Measurements from ENCODE around the gene TMC6. TPM values are rescaled to one million over a fixed set of nuclear protein-coding genes. Genes with fewer than 3 reads are reported as not detected.

The TMC6 gene
- total and polyA plus RNA-seq, 4 experiments from 2014 or later = 258 to 702 (median 498) TPM

DNA sequence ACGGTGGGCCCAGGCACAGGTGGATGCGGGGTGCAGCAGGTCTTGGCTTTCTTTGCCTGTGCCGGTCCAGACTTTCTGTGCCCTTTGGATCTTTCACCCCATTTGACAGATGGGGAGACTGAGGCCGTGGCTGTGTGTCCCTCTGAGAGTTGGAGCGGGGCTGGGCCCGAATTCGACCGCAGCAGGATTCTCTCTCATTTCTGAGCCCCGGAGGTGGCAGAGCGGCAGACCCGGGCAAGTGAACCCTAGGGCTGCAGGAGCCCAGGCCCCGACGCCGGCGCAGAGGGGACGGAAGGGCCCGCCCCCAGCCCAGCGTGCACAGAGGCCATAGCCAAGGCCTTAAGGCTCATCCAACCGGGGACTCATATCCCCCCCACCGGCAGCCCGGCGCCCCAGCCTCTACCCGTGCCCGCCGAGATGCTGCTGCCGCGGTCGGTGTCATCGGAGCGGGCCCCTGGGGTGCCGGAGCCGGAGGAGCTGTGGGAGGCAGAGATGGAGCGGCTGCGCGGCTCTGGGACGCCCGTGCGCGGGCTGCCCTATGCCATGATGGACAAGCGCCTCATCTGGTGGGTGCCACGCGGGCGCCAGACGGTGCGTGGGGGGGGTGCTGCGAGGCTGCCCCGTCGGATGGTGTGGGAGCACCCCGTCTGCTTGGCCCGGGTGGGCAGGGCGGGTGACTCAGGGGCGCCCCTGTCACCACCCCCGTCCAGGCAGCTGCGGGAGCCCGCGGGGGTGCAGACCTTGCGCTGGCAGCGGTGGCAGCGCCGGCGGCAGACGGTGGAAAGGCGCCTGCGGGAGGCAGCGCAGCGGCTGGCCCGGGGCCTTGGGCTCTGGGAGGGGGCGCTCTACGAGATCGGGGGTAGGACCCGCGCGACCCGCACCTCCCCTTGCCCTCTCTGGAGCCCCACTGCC is 2.9 kb upstream of the TMC6 start:
- H3K4me3 Mint-ChIP-seq = peak overlapping the region; percentile 87 to 100 (median 99)
- peaks cover 43 to 62% of the 10 kb centered on the region in 2 donors for H3K36me3 Mint-ChIP-seq
- Histone ChIP-seq H3K4me1 (ENCODE audit: insufficient read depth, low read length) (peaks cover 63% of the 10 kb centered on the region), H3K9me3 (ENCODE audit: control insufficient read depth in 1 of 2, low read length in 2 of 2) (no peaks in the 10 kb centered on the region), H3K36me3 (ENCODE audit: insufficient read depth, low read length) (peaks cover 34% of the 10 kb centered on the region), H3K27me3 (ENCODE audit: insufficient read depth, low read length) (no peaks in the 10 kb centered on the region), H3K27ac (ENCODE audit: low read depth, low read length) (peak overlapping the region; percentile 81), H3K4me3 (ENCODE audit: low read length in 2 of 2) (peak overlapping the region; percentile 97 to 99)
- H3K4me1 Mint-ChIP-seq = peaks cover 28 to 80% (median 43%) of the 10 kb centered on the region in 4 donors
- intact Hi-C loops (cut with micrococcal nuclease) = loop anchor here (2.0 to 5.0 kb wide), 2 partner anchors 37 to 121 kb away; partner anchors contain the start of gene SYNGR2
- peaks cover 0 to 14% (median 0%) of the 10 kb centered on the region in 8 donors for H3K9me3 Mint-ChIP-seq
- peak overlapping the region; percentile 95 to 99 (median 98) for H3K27ac Mint-ChIP-seq
- ChIA-PET POLR2A (ENCODE audit: partially characterized antibody) (interaction anchor here (0.7 to 26.7 kb wide), 20 partner anchors 5 to 1394 kb away, joined by 3 to 1172 read pairs (median 6); partner anchors contain the start of genes C17orf99, SRSF2, TMC6 and TMC8), CTCF (ENCODE audit: partially characterized antibody) (interaction anchor here (0.6 to 1.2 kb wide), 2 partner anchors 10 to 12 kb away, joined by 3 to 6 read pairs; no protein-coding TSS in a partner anchor)
- no peaks in the 10 kb centered on the region for H3K27me3 Mint-ChIP-seq
- peak in 4 of 5 donors; percentile 46 to 62 (median 46) for DNase-seq

DNA sequence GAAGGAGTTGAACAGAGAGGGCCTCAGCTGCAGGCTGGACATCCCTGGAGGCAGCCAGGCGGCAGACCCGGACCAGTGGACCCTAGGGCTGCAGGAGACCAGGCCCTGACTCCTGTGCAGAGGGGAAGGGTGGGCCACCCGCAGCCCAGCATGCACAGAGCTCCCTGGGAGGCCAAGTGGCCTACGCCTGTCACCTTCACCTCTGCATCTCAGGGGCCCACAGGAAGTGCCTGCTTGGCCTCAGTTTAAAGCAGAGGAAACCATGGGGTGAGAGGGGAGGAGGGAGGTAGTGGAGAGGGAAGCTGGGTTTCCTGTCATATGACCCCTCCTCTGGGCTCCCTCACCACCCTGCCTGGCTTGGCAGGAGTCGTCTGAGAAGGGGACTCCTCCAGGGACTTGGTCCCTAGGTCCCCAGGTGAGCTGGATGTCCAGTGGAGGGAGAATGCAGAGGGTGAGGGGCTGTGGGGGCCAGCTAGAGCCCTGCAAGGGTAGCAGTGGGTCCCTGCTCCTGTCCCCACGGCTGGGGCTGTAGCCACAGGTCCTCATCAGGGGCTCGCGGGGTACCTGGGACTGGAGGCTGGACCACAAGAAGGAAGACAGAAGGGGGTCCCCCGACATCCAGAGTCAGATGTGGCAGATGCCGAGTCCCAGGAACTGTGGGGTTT is 2.0 kb upstream of the TMC6 start, which contains the start of gene TMC8:
Gene TMC8, plus strand, starts transcription at position 335 of the 665 bp plus-strand sequence. CDS start 818 bp downstream, outside the sequence.
- Mint-ChIP-seq H3K4me1 (peaks cover 24 to 79% (median 40%) of the 10 kb centered on the region in 4 donors), H3K27ac (peak within 1 kb of the TSS; percentile 95 to 99 (median 98)), H3K9me3 (peaks cover 0 to 14% (median 0%) of the 10 kb centered on the region in 8 donors), H3K36me3 (peaks cover 36 to 56% of the 10 kb centered on the region in 2 donors), H3K4me3 (peak within 1 kb of the TSS; percentile 87 to 100 (median 99)), H3K27me3 (no peaks in the 10 kb centered on the region)
- Histone ChIP-seq H3K36me3 (ENCODE audit: insufficient read depth, low read length) (peaks cover 34% of the 10 kb centered on the region), H3K27ac (ENCODE audit: low read depth, low read length) (peak within 1 kb of the TSS; percentile 81), H3K9me3 (ENCODE audit: control insufficient read depth in 1 of 2, low read length in 2 of 2) (no peaks in the 10 kb centered on the region), H3K4me1 (ENCODE audit: insufficient read depth, low read length) (peaks cover 64% of the 10 kb centered on the region), H3K4me3 (ENCODE audit: low read length in 2 of 2) (peak within 1 kb of the TSS; percentile 97 to 99), H3K27me3 (ENCODE audit: insufficient read depth, low read length) (no peaks in the 10 kb centered on the region)
- POLR2A ChIA-PET (ENCODE audit: partially characterized antibody) = interaction anchor here (0.5 to 26.7 kb wide), 29 partner anchors 6 to 1395 kb away, joined by 3 to 1172 read pairs (median 5); partner anchors contain the start of genes C17orf99, SRSF2, TMC6 and TMC8
- peak; percentile 89 to 96 (median 90) for DNase-seq
- CTCF ChIA-PET (ENCODE audit: partially characterized antibody) = interaction anchor here (0.6 to 5.2 kb wide), 7 partner anchors 9 to 1044 kb away, joined by 3 to 30 read pairs (median 3); no protein-coding TSS in a partner anchor
- intact Hi-C loops (cut with micrococcal nuclease) = loop anchor here (1.0 to 5.0 kb wide), 3 partner anchors 10 to 122 kb away; partner anchors contain the start of gene SYNGR2

DNA sequence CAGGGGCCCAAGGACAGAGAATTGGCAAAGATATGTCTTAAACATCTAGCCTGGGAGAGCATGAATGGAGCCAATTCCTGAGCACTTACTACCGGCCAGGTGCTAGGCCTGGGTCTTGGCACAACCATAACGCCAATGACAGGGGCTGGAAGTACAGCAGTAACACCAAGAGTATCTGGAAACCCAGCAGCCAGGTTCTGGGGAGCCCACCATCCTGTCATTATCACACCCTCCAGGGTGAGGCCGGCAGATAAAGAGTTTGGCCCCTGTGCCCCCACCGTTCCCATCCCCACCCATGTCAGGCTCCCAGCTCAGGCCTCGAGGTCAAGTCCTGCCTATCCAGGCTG is 1.5 kb upstream of the TMC6 start:
- H3K36me3 ChIP-seq (ENCODE audit: insufficient read depth, low read length) = peaks cover 34% of the 10 kb centered on the region

DNA sequence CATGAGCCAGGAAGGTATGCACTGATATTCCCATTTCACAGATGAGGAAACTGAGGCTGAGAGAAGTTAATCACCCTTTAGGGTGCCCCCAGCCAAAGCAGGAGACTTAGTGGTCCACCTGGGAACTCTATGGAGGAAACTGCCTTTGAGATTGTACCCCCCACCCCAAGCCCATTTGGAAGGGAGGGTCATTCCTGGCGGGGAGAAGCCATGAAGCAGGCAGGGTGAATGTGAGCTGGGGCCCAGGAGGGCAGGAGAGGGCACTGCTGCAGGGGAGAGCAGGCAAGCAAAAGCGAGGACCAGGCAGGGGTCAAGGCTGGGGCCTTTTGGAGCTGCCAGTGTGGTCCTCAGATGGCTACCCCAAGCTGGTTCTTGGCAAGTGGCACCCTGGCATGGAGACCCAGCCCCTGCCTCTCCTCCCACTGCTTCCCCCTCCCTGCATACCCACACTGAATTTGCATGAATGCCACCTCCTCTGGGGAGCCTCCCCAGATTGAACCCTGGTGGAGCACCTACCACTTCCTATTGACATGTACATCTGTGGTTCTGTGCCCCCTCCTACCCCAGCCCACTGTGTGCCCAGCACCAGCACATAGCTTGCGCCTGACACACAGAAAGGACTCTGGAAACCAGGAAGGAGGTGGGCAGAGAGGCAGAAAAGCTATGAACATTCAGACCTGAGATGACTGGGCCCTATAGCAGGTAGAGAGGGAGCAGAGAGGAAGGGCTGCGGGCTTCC is 965 bp upstream of the TMC6 start:
- intact Hi-C loops (cut with micrococcal nuclease) = loop anchor here (1.0 to 5.0 kb wide), 5 partner anchors 8 to 677 kb away; partner anchors contain the start of gene SYNGR2
- Mint-ChIP-seq H3K27ac (peak overlapping the region; percentile 95 to 99 (median 98)), H3K4me1 (peaks cover 21 to 78% (median 36%) of the 10 kb centered on the region in 4 donors), H3K9me3 (peaks cover 0 to 14% (median 0%) of the 10 kb centered on the region in 8 donors), H3K36me3 (peaks cover 29 to 51% of the 10 kb centered on the region in 2 donors), H3K4me3 (peak overlapping the region; percentile 93 to 100 (median 99)), H3K27me3 (no peaks in the 10 kb centered on the region)
- Histone ChIP-seq H3K27me3 (ENCODE audit: insufficient read depth, low read length) (no peaks in the 10 kb centered on the region), H3K9me3 (ENCODE audit: control insufficient read depth in 1 of 2, low read length in 2 of 2) (no peaks in the 10 kb centered on the region), H3K4me3 (ENCODE audit: low read length in 2 of 2) (peak overlapping the region; percentile 97 to 99), H3K4me1 (ENCODE audit: insufficient read depth, low read length) (peaks cover 64% of the 10 kb centered on the region), H3K36me3 (ENCODE audit: insufficient read depth, low read length) (peaks cover 34% of the 10 kb centered on the region), H3K27ac (ENCODE audit: low read depth, low read length) (peak overlapping the region; percentile 81)
- DNase-seq = peak in 4 of 5 donors; percentile 52 to 81 (median 60)
- POLR2A ChIA-PET (ENCODE audit: partially characterized antibody) = interaction anchor here (0.5 to 26.7 kb wide), 25 partner anchors 5 to 1394 kb away, joined by 3 to 1172 read pairs (median 5); partner anchors contain the start of genes C17orf99, TMC6, TMC8 and TNRC6C
- CTCF ChIA-PET (ENCODE audit: partially characterized antibody) = interaction anchor here (0.9 to 5.2 kb wide), 3 partner anchors 15 to 122 kb away, joined by 3 to 30 read pairs (median 3); no protein-coding TSS in a partner anchor

More for the DNA sequence above, 1.5 kb upstream of the TMC6 start:
- Histone ChIP-seq H3K4me3 (ENCODE audit: low read length in 2 of 2) (peak overlapping the region; percentile 97 to 99), H3K9me3 (ENCODE audit: control insufficient read depth in 1 of 2, low read length in 2 of 2) (no peaks in the 10 kb centered on the region), H3K27me3 (ENCODE audit: insufficient read depth, low read length) (no peaks in the 10 kb centered on the region), H3K4me1 (ENCODE audit: insufficient read depth, low read length) (peaks cover 64% of the 10 kb centered on the region), H3K27ac (ENCODE audit: low read depth, low read length) (peak overlapping the region; percentile 81)
- no peaks in the 10 kb centered on the region for H3K27me3 Mint-ChIP-seq
- DNase-seq = peak in 1 of 5 donors; percentile 59
- H3K27ac Mint-ChIP-seq = peak overlapping the region; percentile 95 to 99 (median 98)
- peak overlapping the region; percentile 87 to 100 (median 99) for H3K4me3 Mint-ChIP-seq
- ChIA-PET CTCF (ENCODE audit: partially characterized antibody) (interaction anchor here (0.6 to 5.2 kb wide), 6 partner anchors 8 to 1043 kb away, joined by 3 to 30 read pairs (median 3); no protein-coding TSS in a partner anchor), POLR2A (ENCODE audit: partially characterized antibody) (interaction anchor here (0.5 to 26.7 kb wide), 29 partner anchors 6 to 1395 kb away, joined by 3 to 1172 read pairs (median 5); partner anchors contain the start of genes C17orf99, SRSF2, TMC6 and TMC8)
- H3K4me1 Mint-ChIP-seq = peaks cover 21 to 79% (median 37%) of the 10 kb centered on the region in 4 donors
- H3K36me3 Mint-ChIP-seq = peaks cover 32 to 55% of the 10 kb centered on the region in 2 donors
- intact Hi-C loops (cut with micrococcal nuclease) = loop anchor here (1.0 to 5.0 kb wide), 3 partner anchors 10 to 122 kb away; partner anchors contain the start of gene SYNGR2
- H3K9me3 Mint-ChIP-seq = peaks cover 0 to 14% (median 0%) of the 10 kb centered on the region in 8 donors

DNA sequence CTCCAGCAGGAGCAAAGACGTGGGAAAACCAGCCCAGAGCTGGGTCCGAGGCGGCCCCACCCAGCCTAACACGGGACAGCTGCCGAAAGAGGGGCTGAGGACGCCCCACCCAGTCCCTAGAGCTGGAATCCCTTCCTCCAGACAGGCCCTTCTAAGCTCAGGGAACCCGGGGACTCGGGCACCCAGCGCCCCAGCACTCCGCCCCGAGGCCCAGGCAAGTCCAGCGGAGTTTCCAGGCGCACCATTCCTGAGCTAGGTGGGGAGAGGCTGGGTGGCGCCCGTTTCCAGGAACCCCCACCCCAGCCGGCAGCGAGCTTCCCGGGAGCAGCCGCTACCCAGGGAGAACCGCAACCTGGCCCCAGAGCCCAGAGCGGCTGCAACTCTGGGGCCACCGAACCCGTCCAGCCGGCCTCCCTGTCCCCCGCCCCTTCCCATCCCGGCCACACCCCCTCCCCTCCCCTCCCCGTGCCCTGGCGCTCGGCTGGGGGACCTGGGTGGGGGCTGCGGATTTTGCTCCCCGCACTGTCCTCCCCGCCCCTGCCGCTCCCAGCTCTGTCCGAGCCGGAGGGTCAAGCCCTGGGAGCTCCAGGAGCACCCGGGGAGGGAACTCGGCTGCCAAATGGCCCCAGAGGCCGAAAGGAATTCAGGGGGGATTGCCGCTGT is 536 bp downstream of the TMC6 start:
- Histone ChIP-seq H3K4me1 (ENCODE audit: insufficient read depth, low read length) (peaks cover 64% of the 10 kb centered on the region), H3K4me3 (ENCODE audit: low read length in 2 of 2) (peak overlapping the region; percentile 78 to 97), H3K36me3 (ENCODE audit: insufficient read depth, low read length) (peaks cover 42% of the 10 kb centered on the region), H3K27ac (ENCODE audit: low read depth, low read length) (peak overlapping the region; percentile 81), H3K9me3 (ENCODE audit: control insufficient read depth in 1 of 2, low read length in 2 of 2) (no peaks in the 10 kb centered on the region), H3K27me3 (ENCODE audit: insufficient read depth, low read length) (no peaks in the 10 kb centered on the region)
- DNase-seq = no peak
- H3K9me3 Mint-ChIP-seq = peaks cover 0 to 12% (median 0%) of the 10 kb centered on the region in 8 donors
- intact Hi-C loops (cut with micrococcal nuclease) = loop anchor here (5.0 kb wide), 1 partner anchor 676 kb away; no protein-coding TSS in a partner anchor
- peak overlapping the region; percentile 87 to 95 (median 90) for H3K27ac Mint-ChIP-seq
- H3K27me3 Mint-ChIP-seq = no peaks in the 10 kb centered on the region
- peak overlapping the region; percentile 90 to 98 (median 95) for H3K4me3 Mint-ChIP-seq
- H3K4me1 Mint-ChIP-seq = peaks cover 19 to 78% (median 37%) of the 10 kb centered on the region in 4 donors
- H3K36me3 Mint-ChIP-seq = peaks cover 26 to 51% of the 10 kb centered on the region in 2 donors
- ChIA-PET POLR2A (ENCODE audit: partially characterized antibody) (interaction anchor here (0.7 to 26.7 kb wide), 18 partner anchors 4 to 683 kb away, joined by 3 to 1172 read pairs (median 6); partner anchors contain the start of genes C17orf99, SYNGR2, TK1 and TMC6), CTCF (ENCODE audit: partially characterized antibody) (interaction anchor here (1.1 to 11.0 kb wide), 4 partner anchors 8 to 57 kb away, joined by 3 to 121 read pairs (median 16); no protein-coding TSS in a partner anchor)
